Measurements from ENCODE around the gene SH3RF1. TPM values are rescaled to one million over a fixed set of nuclear protein-coding genes. Genes with fewer than 3 reads are reported as not detected.

The SH3RF1 gene
- total and polyA plus RNA-seq, 10 of the 15 experiments (the other 5 are each of a cell fraction or from before 2014, with no cell fraction given), result 4.5 to 22.5 (median 10.4) TPM

- DNase-seq (ENCODE audit: low read depth, low spot score) (no peak), FAIRE-seq (no peak), ATAC-seq (no peak)
- Histone ChIP-seq H3K9me3 (replicated peaks; ENCODE audit: control insufficient read depth, insufficient read depth, low read length) (no peaks in the 10 kb centered on the region; the same call in 2 of the 3 replicates), H3K79me2 (ENCODE audit: control insufficient read depth, insufficient read depth, low read length) (no peaks in the 10 kb centered on the region), H2AFZ (ENCODE audit: control insufficient read depth, low read depth, low read length) (no peak overlapping the region), H3K9ac (ENCODE audit: control insufficient read depth, insufficient read depth, low read length) (no peak overlapping the region), H3K4me3 (no peak overlapping the region), H3K4me1 (ENCODE audit: control insufficient read depth, insufficient read depth, low read length) (no peaks in the 10 kb centered on the region), H3K4me2 (ENCODE audit: control insufficient read depth, insufficient read depth) (no peak overlapping the region), H3K36me3 (ENCODE audit: control insufficient read depth in 2 of 2, insufficient read depth in 2 of 2, low read length in 1 of 2) (no peaks in the 10 kb centered on the region), H4K20me1 (ENCODE audit: control insufficient read depth, insufficient read depth) (no peaks in the 10 kb centered on the region), H3K27me3 (replicated peaks in 1 of 2; ENCODE audit: control insufficient read depth in 2 of 2, insufficient read depth in 2 of 2, low read length in 1 of 2) (no peaks in the 10 kb centered on the region), H3K27ac (ENCODE audit: control insufficient read depth, insufficient read depth) (no peak overlapping the region)
- POLR2A ChIA-PET, result no interaction called here
- TF ChIP-seq SREBF2 (IDR thresholded peaks at IDR 0.05; ENCODE audit: low read length), result no peak
- TF ChIP-seq TARDBP (IDR thresholded peaks at IDR 0.05; ENCODE audit: borderline replicate concordance), result no peak
- 69% methylated on average over 6 of the region's 6 CpGs for WGBS (ENCODE audit: insufficient coverage, insufficient replicate concordance, low lambda C conversion rate, missing lambda C conversion rate)
- in situ Hi-C loops (cut with MboI) (no loop called here), intact Hi-C loops (cut with micrococcal nuclease; ENCODE audit: unreplicated experiment) (no loop called here)
- BruUV-seq (replicated peaks), result no TSS peak
- RAD21 ChIA-PET (ENCODE audit: unreplicated experiment), result interaction anchor here (0.6 kb wide), 1 partner anchor 213 kb away, joined by 3 read pairs; no protein-coding TSS in a partner anchor
- SMC1A ChIA-PET (ENCODE audit: uncharacterized antibody, unreplicated experiment), result interaction anchor here (0.6 to 1.8 kb wide), 10 partner anchors 11 to 213 kb away, joined by 3 to 5 read pairs (median 3); no protein-coding TSS in a partner anchor
- CTCF ChIA-PET, result interaction anchor here (0.8 to 2.0 kb wide), 4 partner anchors 16 to 288 kb away, joined by 3 to 5 read pairs (median 4); no protein-coding TSS in a partner anchor
Observed at GRCh38 chr4:169312690-169313422, 42.1 kb upstream of the SH3RF1 start.

- ChIA-PET POLR2A (interaction anchor here (0.7 kb wide), 1 partner anchor 387 kb away, joined by 4 read pairs; no protein-coding TSS in a partner anchor), SMC1A (ENCODE audit: uncharacterized antibody, unreplicated experiment) (interaction anchor here (0.5 to 1.8 kb wide), 14 partner anchors 10 to 312 kb away, joined by 3 to 5 read pairs (median 3); no protein-coding TSS in a partner anchor), CTCF (interaction anchor here (0.8 to 2.0 kb wide), 7 partner anchors 10 to 287 kb away, joined by 3 to 6 read pairs (median 5); no protein-coding TSS in a partner anchor), RAD21 (ENCODE audit: unreplicated experiment) (interaction anchor here (0.9 to 1.4 kb wide), 4 partner anchors 43 to 174 kb away, joined by 3 to 5 read pairs (median 4); no protein-coding TSS in a partner anchor)
- DNase-seq (ENCODE audit: low read depth, low spot score) (peak; percentile 30), FAIRE-seq (no peak), ATAC-seq (peak; percentile 96)
- H3K79me2 ChIP-seq (ENCODE audit: control insufficient read depth, insufficient read depth, low read length), result no peaks in the 10 kb centered on the region
- H3K4me2 ChIP-seq (ENCODE audit: control insufficient read depth, insufficient read depth), result no peak overlapping the region
- no peak overlapping the region for H3K27ac ChIP-seq (ENCODE audit: control insufficient read depth, insufficient read depth)
- no peaks in the 10 kb centered on the region for H4K20me1 ChIP-seq (ENCODE audit: control insufficient read depth, insufficient read depth)
- no peak overlapping the region for H3K4me3 ChIP-seq
- 42% methylated on average over 12 of the region's 12 CpGs for WGBS (ENCODE audit: insufficient coverage, insufficient replicate concordance, low lambda C conversion rate, missing lambda C conversion rate)
- no peaks in the 10 kb centered on the region for H3K4me1 ChIP-seq (ENCODE audit: control insufficient read depth, insufficient read depth, low read length)
- no peaks in the 10 kb centered on the region for H3K36me3 ChIP-seq (ENCODE audit: control insufficient read depth in 2 of 2, insufficient read depth in 2 of 2, low read length in 1 of 2)
- no TSS peak for BruUV-seq (replicated peaks)
- H3K9ac ChIP-seq (ENCODE audit: control insufficient read depth, insufficient read depth, low read length), result no peak overlapping the region
- in situ Hi-C loops (cut with MboI), result no loop called here
- H2AFZ ChIP-seq (ENCODE audit: control insufficient read depth, low read depth, low read length), result no peak overlapping the region; the same call in 1 of the 2 replicates
- no peaks in the 10 kb centered on the region; the same call in 2 of the 3 replicates for H3K9me3 ChIP-seq (replicated peaks; ENCODE audit: control insufficient read depth, insufficient read depth, low read length)
- intact Hi-C loops (cut with micrococcal nuclease; ENCODE audit: unreplicated experiment), result loop anchor here (2.0 kb wide), 2 partner anchors 175 to 287 kb away; no protein-coding TSS in a partner anchor
- no peaks in the 10 kb centered on the region for H3K27me3 ChIP-seq (replicated peaks in 1 of 2; ENCODE audit: control insufficient read depth in 2 of 2, insufficient read depth in 2 of 2, low read length in 1 of 2)
- TF ChIP-seq NFIC (IDR thresholded peaks at IDR 0.05; ENCODE audit: low read depth, low read length) (no peak), RAD21 (IDR thresholded peaks at IDR 0.05; ENCODE audit: insufficient read depth, low read depth, low read length) (peak; percentile 71), E2F8 (IDR thresholded peaks at IDR 0.05; ENCODE audit: low read depth, partially characterized antibody) (no peak), RCOR1 (conservative IDR thresholded peaks at IDR 0.05; ENCODE audit: low read depth, low read length) (no peak), FOXM1 (IDR thresholded peaks at IDR 0.05; ENCODE audit: low read depth, low read length) (peak; percentile 31; the same call in 1 of the 2 replicates), ZNF274 (IDR thresholded peaks at IDR 0.05; ENCODE audit: insufficient read depth, insufficient read length) (no peak), DPF2 (IDR thresholded peaks at IDR 0.05) (no peak)
Observed at GRCh38 chr4:169311643-169312365, 41.0 kb upstream of the SH3RF1 start.

Data from GM12878 (cell line).